Upper lobe of left lung (tissue), 4 donors: ENCODE measurements around the gene SPATA13.

ENCODE experiments used
- POLR2A ChIP-seq, 4 donors: fragments of 450-650 bp; IDR thresholded peaks; one replicate each; pipeline ENCODE4 v1.5.1; 2016 to 2017; ENCODE audit warnings: antibody characterized with exemption in 4 of 4, mild to moderate bottlenecking in 2 of 4
- POLR2AphosphoS5 ChIP-seq, 2 donors: sonication (generic); formaldehyde crosslinking; IDR thresholded peaks; one replicate each; pipeline ENCODE4 v1.5.1; 2017; ENCODE audit warnings: antibody characterized with exemption in 2 of 2
- TF ChIP-seq, protein P1 (sequence below), 6 experiments: fragments of 450-650 bp in 4 of 6; fragments of 200-600 bp in 2 of 6; sonication (generic) in 2 of 6; IDR thresholded peaks; one replicate each; pipeline ENCODE4 v1.5.1; 2016 to 2019; ENCODE audit warnings: antibody characterized with exemption in 6 of 6

DNA sequence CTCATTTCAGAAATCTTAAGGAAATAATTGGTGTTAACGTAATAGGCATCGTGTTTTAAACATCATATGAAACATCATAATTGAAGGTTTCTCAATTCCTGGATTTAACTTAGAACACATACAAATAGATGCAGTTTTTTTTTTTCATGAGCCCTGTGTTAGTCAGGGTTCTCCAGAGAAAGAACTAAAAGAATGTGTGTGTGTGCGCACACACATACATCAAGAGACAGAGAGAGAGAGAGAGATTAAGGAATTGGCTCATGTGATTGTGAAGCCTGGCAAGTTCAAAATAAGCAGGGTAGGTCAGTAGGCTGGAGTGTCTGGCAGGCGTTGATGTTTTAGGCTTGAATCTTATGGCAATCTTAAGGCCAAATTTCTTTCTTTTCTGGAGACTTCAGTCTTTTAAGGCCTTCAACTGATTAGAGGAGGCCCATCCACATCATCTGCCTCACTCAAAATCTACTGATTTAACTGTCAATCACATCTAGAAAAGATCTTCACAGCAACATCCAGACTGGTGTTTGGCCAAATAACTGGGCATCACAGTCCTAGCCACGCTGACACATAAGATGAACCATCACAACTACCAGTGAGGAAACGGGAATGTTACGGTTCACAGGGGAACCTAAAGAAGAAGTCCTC is 25.2 kb downstream of the SPATA13 start:
- TF ChIP-seq, protein P1, sequence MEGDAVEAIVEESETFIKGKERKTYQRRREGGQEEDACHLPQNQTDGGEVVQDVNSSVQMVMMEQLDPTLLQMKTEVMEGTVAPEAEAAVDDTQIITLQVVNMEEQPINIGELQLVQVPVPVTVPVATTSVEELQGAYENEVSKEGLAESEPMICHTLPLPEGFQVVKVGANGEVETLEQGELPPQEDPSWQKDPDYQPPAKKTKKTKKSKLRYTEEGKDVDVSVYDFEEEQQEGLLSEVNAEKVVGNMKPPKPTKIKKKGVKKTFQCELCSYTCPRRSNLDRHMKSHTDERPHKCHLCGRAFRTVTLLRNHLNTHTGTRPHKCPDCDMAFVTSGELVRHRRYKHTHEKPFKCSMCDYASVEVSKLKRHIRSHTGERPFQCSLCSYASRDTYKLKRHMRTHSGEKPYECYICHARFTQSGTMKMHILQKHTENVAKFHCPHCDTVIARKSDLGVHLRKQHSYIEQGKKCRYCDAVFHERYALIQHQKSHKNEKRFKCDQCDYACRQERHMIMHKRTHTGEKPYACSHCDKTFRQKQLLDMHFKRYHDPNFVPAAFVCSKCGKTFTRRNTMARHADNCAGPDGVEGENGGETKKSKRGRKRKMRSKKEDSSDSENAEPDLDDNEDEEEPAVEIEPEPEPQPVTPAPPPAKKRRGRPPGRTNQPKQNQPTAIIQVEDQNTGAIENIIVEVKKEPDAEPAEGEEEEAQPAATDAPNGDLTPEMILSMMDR (IDR thresholded peaks at IDR 0.05): no peak
- no peak for TF ChIP-seq POLR2A (IDR thresholded peaks at IDR 0.05)
- no peak for TF ChIP-seq POLR2AphosphoS5 (IDR thresholded peaks at IDR 0.05)
